Loucy (cell line): Measurements from ENCODE around the gene TMEM127.
"Not testable (repeated sequence)": the region's sequence is repeated elsewhere in the genome, so short reads cannot be mapped to it uniquely, and the experiment has no call there.

Experiments used
- EZH2phosphoT487 ChIP-seq: fragments of 200-600 bp; IDR thresholded peaks from 2 replicates; pipeline ENCODE4 v1.6.1; 2018; ENCODE audit warnings: antibody characterized with exemption, mild to moderate bottlenecking, moderate library complexity, borderline replicate concordance
- TF ChIP-seq, protein P1 (sequence below): fragments of 200-600 bp; sonication (generic); conservative IDR thresholded peaks from 2 replicates; pipeline ENCODE4 v1.5.1; 2014; ENCODE audit warnings: mild to moderate bottlenecking, antibody characterized with exemption, low read length

DNA sequence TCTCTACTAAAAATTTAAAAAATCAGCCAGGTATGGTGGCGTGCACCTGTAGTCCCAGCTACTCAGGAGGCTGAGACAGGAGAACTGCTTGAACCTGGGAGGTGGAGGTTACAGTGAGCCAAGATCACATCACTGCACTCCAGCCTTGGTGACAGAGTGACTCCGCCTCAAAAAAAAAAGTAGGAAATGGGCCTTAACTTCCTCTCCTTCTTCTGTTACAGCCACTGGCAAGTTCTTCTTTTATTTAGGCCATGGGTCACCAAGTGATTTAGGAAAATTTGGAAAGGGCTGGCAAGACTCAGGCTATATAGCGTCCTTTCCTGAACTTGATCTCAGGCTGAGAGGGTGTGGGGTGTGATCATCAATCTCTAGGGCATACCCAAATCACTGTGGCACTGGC, 8.1 kb downstream of the TMEM127 start:
- TF ChIP-seq, protein P1, sequence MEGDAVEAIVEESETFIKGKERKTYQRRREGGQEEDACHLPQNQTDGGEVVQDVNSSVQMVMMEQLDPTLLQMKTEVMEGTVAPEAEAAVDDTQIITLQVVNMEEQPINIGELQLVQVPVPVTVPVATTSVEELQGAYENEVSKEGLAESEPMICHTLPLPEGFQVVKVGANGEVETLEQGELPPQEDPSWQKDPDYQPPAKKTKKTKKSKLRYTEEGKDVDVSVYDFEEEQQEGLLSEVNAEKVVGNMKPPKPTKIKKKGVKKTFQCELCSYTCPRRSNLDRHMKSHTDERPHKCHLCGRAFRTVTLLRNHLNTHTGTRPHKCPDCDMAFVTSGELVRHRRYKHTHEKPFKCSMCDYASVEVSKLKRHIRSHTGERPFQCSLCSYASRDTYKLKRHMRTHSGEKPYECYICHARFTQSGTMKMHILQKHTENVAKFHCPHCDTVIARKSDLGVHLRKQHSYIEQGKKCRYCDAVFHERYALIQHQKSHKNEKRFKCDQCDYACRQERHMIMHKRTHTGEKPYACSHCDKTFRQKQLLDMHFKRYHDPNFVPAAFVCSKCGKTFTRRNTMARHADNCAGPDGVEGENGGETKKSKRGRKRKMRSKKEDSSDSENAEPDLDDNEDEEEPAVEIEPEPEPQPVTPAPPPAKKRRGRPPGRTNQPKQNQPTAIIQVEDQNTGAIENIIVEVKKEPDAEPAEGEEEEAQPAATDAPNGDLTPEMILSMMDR = not testable (repeated sequence)
- TF ChIP-seq EZH2phosphoT487 = not testable (repeated sequence)
